HL-60 (cell line): ENCODE data around the gene ABI3BP.

Experiments
- DNase-seq, 2 experiments: peaks; one replicate each; pipeline ENCODE4 v3.0.0-alpha.2; 2010 to 2020; ENCODE audit warnings: low read depth in 1 of 2, low spot score in 1 of 2
- H3K27ac ChIP-seq: fragments of 250-450 bp; sonication (Bioruptor Pico); replicated peaks from 2 replicates; pipeline ENCODE4 v1.5.1; 2020; ENCODE audit warnings: mild to moderate bottlenecking, moderate library complexity
- H3K27me3 ChIP-seq: fragments of 250-450 bp; sonication (Bioruptor Pico); 2 replicates; pipeline ENCODE4 v1.5.1; 2021; ENCODE audit warnings: mild to moderate bottlenecking, moderate library complexity; ENCODE audit not compliant: insufficient read depth, poor library complexity, severe bottlenecking
- H3K4me3 ChIP-seq: replicated peaks from 2 replicates; pipeline ENCODE4 v1.5.1; 2011; ENCODE audit warnings: mild to moderate bottlenecking, control low read depth, low read length; ENCODE audit not compliant: insufficient read depth
- GABPA ChIP-seq: IDR thresholded peaks from 2 replicates; pipeline ENCODE4 v1.6.1; 2012; ENCODE audit warnings: low read depth
- POLR2AphosphoS5 ChIP-seq: IDR thresholded peaks from 2 replicates; pipeline ENCODE4 v1.6.1; 2012; ENCODE audit warnings: low read depth
- SPI1 ChIP-seq: IDR thresholded peaks from 2 replicates; pipeline ENCODE4 v1.6.1; 2012; ENCODE audit warnings: low read depth, mild to moderate bottlenecking, borderline replicate concordance
- TF ChIP-seq, protein P1 (sequence below): IDR thresholded peaks from 2 replicates; pipeline ENCODE4 v1.6.1; 2012; ENCODE audit warnings: low read depth; ENCODE audit not compliant: insufficient replicate concordance
- TF ChIP-seq, protein P2 (sequence below): IDR thresholded peaks from one replicate; pipeline ENCODE4 v1.5.1; 2011; ENCODE audit warnings: low read length, control low read depth, inconsistent platforms; ENCODE audit not compliant: insufficient read depth

The ABI3BP gene

DNA sequence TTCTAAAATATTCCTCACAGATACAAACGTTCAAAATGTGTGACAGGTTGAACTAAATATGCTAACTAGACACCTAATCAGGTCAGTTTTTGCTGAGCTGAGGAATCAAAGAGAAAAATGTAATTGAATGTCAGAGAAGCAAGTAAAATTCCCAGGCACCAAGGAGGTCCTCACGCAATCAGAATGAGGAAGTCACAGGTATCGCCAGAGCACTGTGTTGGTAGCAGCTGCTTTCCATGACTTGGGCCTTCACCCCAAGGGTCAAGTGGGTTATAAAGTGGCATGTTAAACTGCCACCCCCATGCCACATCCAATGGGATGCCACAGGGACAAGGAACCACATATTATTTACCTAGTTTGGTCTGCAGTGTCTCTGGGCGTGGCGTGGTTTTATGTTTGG, 158.9 kb downstream of the ABI3BP start:
- peak; percentile 60 for TF ChIP-seq SPI1
- TF ChIP-seq, protein P1, sequence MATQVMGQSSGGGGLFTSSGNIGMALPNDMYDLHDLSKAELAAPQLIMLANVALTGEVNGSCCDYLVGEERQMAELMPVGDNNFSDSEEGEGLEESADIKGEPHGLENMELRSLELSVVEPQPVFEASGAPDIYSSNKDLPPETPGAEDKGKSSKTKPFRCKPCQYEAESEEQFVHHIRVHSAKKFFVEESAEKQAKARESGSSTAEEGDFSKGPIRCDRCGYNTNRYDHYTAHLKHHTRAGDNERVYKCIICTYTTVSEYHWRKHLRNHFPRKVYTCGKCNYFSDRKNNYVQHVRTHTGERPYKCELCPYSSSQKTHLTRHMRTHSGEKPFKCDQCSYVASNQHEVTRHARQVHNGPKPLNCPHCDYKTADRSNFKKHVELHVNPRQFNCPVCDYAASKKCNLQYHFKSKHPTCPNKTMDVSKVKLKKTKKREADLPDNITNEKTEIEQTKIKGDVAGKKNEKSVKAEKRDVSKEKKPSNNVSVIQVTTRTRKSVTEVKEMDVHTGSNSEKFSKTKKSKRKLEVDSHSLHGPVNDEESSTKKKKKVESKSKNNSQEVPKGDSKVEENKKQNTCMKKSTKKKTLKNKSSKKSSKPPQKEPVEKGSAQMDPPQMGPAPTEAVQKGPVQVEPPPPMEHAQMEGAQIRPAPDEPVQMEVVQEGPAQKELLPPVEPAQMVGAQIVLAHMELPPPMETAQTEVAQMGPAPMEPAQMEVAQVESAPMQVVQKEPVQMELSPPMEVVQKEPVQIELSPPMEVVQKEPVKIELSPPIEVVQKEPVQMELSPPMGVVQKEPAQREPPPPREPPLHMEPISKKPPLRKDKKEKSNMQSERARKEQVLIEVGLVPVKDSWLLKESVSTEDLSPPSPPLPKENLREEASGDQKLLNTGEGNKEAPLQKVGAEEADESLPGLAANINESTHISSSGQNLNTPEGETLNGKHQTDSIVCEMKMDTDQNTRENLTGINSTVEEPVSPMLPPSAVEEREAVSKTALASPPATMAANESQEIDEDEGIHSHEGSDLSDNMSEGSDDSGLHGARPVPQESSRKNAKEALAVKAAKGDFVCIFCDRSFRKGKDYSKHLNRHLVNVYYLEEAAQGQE, result no peak
- no peak overlapping the region for H3K4me3 ChIP-seq
- no peak for DNase-seq
- H3K27ac ChIP-seq, result no peak overlapping the region
- peaks cover 3% of the 10 kb centered on the region for H3K27me3 ChIP-seq

DNA sequence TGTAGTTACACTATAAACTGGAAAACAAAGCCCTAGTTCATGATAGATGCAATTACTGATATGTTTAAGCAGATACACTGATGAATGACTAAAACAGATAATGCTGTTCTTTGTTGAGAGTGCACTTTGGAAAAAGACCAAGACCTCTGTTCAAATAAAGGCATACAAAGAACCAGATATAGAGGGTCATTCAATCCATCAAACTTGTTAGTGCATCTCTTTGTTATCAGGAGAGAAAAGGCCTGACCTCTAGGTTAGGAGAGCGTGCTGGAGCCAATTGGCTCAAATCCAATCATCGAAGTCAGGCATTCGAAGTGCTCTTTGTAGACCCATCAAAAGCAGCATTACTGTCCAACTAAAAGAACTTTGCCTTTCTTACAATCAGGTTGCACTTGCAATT, 159.7 kb downstream of the ABI3BP start:
- Histone ChIP-seq H3K27ac (no peak overlapping the region), H3K27me3 (peaks cover 3% of the 10 kb centered on the region), H3K4me3 (no peak overlapping the region)
- TF ChIP-seq POLR2AphosphoS5 (no peak), SPI1 (no peak), GABPA (no peak)
- TF ChIP-seq, protein P1, result no peak
- TF ChIP-seq, protein P2, sequence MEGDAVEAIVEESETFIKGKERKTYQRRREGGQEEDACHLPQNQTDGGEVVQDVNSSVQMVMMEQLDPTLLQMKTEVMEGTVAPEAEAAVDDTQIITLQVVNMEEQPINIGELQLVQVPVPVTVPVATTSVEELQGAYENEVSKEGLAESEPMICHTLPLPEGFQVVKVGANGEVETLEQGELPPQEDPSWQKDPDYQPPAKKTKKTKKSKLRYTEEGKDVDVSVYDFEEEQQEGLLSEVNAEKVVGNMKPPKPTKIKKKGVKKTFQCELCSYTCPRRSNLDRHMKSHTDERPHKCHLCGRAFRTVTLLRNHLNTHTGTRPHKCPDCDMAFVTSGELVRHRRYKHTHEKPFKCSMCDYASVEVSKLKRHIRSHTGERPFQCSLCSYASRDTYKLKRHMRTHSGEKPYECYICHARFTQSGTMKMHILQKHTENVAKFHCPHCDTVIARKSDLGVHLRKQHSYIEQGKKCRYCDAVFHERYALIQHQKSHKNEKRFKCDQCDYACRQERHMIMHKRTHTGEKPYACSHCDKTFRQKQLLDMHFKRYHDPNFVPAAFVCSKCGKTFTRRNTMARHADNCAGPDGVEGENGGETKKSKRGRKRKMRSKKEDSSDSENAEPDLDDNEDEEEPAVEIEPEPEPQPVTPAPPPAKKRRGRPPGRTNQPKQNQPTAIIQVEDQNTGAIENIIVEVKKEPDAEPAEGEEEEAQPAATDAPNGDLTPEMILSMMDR, result no peak
- DNase-seq, result no peak

DNA sequence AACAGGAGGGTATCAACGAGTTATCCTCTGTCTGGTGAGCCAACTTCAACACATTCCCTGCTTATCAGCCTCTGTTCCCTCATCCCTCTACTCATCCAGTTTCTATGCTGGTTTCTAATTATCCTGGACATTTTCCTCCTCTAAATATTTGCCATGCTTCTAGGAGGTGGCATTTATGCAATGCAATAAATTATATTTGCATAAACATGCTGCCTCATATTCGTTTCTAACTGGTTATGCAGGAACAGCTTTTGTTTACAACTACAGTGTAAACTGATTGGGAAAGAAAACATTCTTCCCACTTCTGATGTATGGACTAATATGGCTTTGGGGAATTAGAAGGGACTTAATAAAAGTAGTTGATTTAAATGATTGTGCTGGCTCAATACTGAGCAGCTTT, 161.6 kb downstream of the ABI3BP start:
- no peaks in the 10 kb centered on the region for H3K27me3 ChIP-seq
- TF ChIP-seq POLR2AphosphoS5 (no peak), GABPA (no peak), SPI1 (no peak)
- TF ChIP-seq, protein P1, result no peak
- no peak overlapping the region for H3K4me3 ChIP-seq
- no peak overlapping the region for H3K27ac ChIP-seq
- no peak for DNase-seq

DNA sequence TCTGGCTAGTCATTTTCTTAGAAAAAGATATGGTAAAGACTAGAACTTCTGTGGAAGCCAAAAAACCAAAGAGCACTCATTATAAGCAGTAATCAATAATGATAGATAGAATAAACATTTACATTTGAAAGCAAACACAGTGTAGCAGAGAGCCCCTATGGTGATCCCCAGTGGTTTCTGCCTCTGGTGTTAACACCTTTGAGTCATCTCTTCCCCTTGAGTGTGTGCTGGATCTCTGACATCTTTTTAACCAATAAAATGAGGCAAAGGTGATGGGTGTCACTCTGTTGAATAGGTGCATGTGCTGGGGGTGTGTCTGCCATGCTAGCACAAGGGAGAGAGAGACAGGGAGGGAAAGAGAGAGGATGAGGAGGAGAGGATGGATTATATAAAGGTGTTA, 162.3 kb downstream of the ABI3BP start:
- H3K27ac ChIP-seq, result no peak overlapping the region
- TF ChIP-seq GABPA (no peak), POLR2AphosphoS5 (no peak), SPI1 (no peak)
- TF ChIP-seq, protein P1, result no peak
- TF ChIP-seq, protein P2, result no peak
- no peaks in the 10 kb centered on the region for H3K27me3 ChIP-seq
- DNase-seq, result no peak
- no peak overlapping the region for H3K4me3 ChIP-seq
